HepG2 (cell line): ENCODE data around the gene ARMH1. TPM values are rescaled to one million over a fixed set of nuclear protein-coding genes. Genes with fewer than 3 reads are reported as not detected.
A peak's percentile ranks its signal among the peaks of the same experiment; 100 is the strongest.

Experiments
- ARHGAP35 ChIP-seq: sonication (generic); formaldehyde crosslinking; IDR thresholded peaks from 2 replicates; pipeline ENCODE4 v1.9.0; 2022; ENCODE audit warnings: mild to moderate bottlenecking, inconsistent platforms, moderate library complexity, missing genetic modification reagents, borderline replicate concordance
- CBX5 ChIP-seq: sonication (generic); formaldehyde crosslinking; IDR thresholded peaks from 2 replicates; pipeline ENCODE4 v1.4.0; 2020; ENCODE audit warnings: missing genetic modification reagents, borderline replicate concordance
- CHD4 ChIP-seq: fragments of 200-600 bp; sonication (generic); IDR thresholded peaks from 2 replicates; pipeline ENCODE4 v1.7.0; 2017; ENCODE audit warnings: mild to moderate bottlenecking, low read length, borderline replicate concordance
- FOXJ3 ChIP-seq: sonication (generic); formaldehyde crosslinking; IDR thresholded peaks from 2 replicates; pipeline ENCODE4 v1.4.0; 2020; ENCODE audit warnings: missing genetic modification reagents, mild to moderate bottlenecking, borderline replicate concordance
- HMGXB3 ChIP-seq: sonication (generic); formaldehyde crosslinking; IDR thresholded peaks from 2 replicates; pipeline ENCODE4 v1.4.0; 2020; ENCODE audit warnings: missing genetic modification reagents, borderline replicate concordance
- HNF1B ChIP-seq: sonication (generic); formaldehyde crosslinking; IDR thresholded peaks from 2 replicates; pipeline ENCODE4 v1.5.1; 2020; ENCODE audit warnings: mild to moderate bottlenecking, moderate library complexity, missing genetic modification reagents
- IKZF5 ChIP-seq: IDR thresholded peaks from 2 replicates; pipeline ENCODE4 v1.6.1; 2018; ENCODE audit warnings: missing genetic modification reagents, mild to moderate bottlenecking, missing compliant biosample characterization
- SRSF1 ChIP-seq: fragments of 200-400 bp; formaldehyde crosslinking; optimal IDR thresholded peaks from 2 replicates; pipeline ENCODE3; 2017; ENCODE audit warnings: mild to moderate bottlenecking, low read depth, low read length, moderate library complexity
- SRY ChIP-seq: sonication (generic); formaldehyde crosslinking; IDR thresholded peaks from 2 replicates; pipeline ENCODE4 v1.8.0; 2022; ENCODE audit warnings: mild to moderate bottlenecking, missing genetic modification reagents
- polyA plus RNA-seq, 8 experiments: library from polyadenylated mRNA; depleted of rRNA in 3 of 8; stranded (reverse) in 7 of 8; unstranded in 1 of 8; fragments of >200 nt; fragmentation: Illumina TruSeq in 4 of 8; extraction: Trizol in 4 of 8; gene quantifications; 2 replicates each; pipeline versions ENCODE4 v1.2.1 to v1.2.3, GENCODE V29; 2011 to 2016; ENCODE audit warnings: low read depth in 4 of 8, missing spikeins in 1 of 8, mixed read lengths in 1 of 8; ENCODE audit not compliant: insufficient read depth in 1 of 8
- total RNA-seq, 5 experiments: library from RNA; depleted of rRNA; stranded (reverse); fragments of >200 nt; fragmentation: Illumina TruSeq; extraction: Trizol; gene quantifications; 2 replicates each; pipeline ENCODE4 v1.2.3, GENCODE V29; 2016; ENCODE audit warnings: low read depth in 1 of 5
- TF ChIP-seq, protein P1 (sequence below): sonication (generic); formaldehyde crosslinking; IDR thresholded peaks from 2 replicates; pipeline ENCODE4 v1.4.0; 2020; ENCODE audit warnings: mild to moderate bottlenecking, missing genetic modification reagents
- TF ChIP-seq, protein P2 (sequence below), 2 experiments: sonication (generic) in 1 of 2; formaldehyde crosslinking in 1 of 2; IDR thresholded peaks; 2 replicates each; pipeline versions ENCODE4 v1.5.1 to v1.6.1; 2011 to 2020; ENCODE audit warnings: borderline replicate concordance in 1 of 2, low read depth in 1 of 2, low read length in 1 of 2, mild to moderate bottlenecking in 1 of 2, missing genetic modification reagents in 1 of 2, moderate library complexity in 1 of 2

Gene ARMH1
- total and polyA plus RNA-seq, 2 of the 13 experiments (the other 11 are each of a cell fraction or from before 2014, with no cell fraction given), result 0.69 TPM; not detected in 1

DNA sequence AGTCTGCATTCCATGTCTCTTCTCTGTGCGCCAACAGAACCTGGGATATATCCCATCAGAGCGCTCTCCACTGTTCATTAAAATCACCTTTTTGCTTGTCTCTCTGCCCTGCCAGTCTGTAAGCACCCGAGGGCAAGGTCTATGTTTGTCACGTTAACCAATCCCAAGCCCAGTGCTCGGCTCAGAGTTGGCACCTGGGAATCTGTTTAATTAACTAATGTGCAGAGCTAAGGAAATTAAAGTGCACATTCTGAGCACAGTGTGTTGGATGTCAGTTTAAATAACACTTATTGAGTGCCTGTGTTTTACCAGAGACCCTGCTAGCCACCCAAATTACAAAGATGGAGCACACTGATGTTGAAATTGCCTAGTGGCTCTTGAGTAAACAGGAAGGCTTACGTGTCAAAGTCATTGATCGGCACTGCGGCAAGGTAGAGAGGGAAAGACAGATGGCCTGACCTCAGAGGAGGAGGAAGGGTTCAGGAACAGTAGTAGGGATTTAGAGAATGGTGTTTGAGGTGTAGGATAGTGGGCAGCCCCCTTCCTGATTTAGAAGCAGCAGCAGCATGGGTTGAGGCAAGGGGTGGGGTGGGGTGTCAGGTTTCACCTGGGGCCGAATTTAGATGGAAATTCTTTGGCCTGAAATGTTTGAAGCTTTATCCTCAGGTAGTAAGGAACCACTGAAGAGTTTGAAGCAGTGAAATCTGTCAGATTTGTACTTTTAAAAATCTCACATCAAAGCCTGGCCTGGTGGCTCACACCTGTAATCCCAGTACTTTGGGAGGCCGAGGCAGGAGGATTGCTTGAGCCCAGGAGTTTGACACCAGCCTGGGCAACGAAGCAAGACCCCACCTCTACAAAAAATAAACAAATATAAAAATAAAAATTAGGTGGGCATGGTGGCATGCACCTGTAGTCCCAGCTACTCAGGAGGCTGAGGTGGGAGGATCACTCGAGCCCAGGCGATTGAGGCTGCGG lies 7.7 kb downstream of the ARMH1 start (continued):
- TF ChIP-seq, protein P1, sequence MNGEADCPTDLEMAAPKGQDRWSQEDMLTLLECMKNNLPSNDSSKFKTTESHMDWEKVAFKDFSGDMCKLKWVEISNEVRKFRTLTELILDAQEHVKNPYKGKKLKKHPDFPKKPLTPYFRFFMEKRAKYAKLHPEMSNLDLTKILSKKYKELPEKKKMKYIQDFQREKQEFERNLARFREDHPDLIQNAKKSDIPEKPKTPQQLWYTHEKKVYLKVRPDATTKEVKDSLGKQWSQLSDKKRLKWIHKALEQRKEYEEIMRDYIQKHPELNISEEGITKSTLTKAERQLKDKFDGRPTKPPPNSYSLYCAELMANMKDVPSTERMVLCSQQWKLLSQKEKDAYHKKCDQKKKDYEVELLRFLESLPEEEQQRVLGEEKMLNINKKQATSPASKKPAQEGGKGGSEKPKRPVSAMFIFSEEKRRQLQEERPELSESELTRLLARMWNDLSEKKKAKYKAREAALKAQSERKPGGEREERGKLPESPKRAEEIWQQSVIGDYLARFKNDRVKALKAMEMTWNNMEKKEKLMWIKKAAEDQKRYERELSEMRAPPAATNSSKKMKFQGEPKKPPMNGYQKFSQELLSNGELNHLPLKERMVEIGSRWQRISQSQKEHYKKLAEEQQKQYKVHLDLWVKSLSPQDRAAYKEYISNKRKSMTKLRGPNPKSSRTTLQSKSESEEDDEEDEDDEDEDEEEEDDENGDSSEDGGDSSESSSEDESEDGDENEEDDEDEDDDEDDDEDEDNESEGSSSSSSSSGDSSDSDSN, result 0 out of 2 replicates have a peak, but pooled peaks have one; percentile 17
- peak; percentile 57; the same call in 1 of the 2 replicates for TF ChIP-seq ARHGAP35 (CRISPR knock-in tag)
- TF ChIP-seq IKZF5 (CRISPR knock-in tag), result peak; percentile 75
- TF ChIP-seq, protein P2, sequence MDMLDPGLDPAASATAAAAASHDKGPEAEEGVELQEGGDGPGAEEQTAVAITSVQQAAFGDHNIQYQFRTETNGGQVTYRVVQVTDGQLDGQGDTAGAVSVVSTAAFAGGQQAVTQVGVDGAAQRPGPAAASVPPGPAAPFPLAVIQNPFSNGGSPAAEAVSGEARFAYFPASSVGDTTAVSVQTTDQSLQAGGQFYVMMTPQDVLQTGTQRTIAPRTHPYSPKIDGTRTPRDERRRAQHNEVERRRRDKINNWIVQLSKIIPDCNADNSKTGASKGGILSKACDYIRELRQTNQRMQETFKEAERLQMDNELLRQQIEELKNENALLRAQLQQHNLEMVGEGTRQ (IDR thresholded peaks at IDR 0.05; ENCODE audit: low read depth, low read length), result no peak
- TF ChIP-seq, protein P2 (CRISPR knock-in tag; IDR thresholded peaks at IDR 0.05; ENCODE audit: borderline replicate concordance), result no peak
- no peak for TF ChIP-seq SRY (CRISPR knock-in tag)
- no peak for TF ChIP-seq SRSF1
- peak; percentile 77 for TF ChIP-seq HNF1B (CRISPR knock-in tag)
- peak; percentile 80 for TF ChIP-seq HMGXB3
- TF ChIP-seq CBX5 (CRISPR knock-in tag), result no peak; the same call in 1 of the 2 replicates
- TF ChIP-seq FOXJ3 (CRISPR knock-in tag), result peak; percentile 84; the same call in 1 of the 2 replicates
- peak; percentile 85; the same call in 1 of the 2 replicates for TF ChIP-seq CHD4
